ENCODE results near the gene PIPOX.
A peak's percentile ranks its signal among the peaks of the same experiment; 100 is the strongest.

The PIPOX gene

DNA sequence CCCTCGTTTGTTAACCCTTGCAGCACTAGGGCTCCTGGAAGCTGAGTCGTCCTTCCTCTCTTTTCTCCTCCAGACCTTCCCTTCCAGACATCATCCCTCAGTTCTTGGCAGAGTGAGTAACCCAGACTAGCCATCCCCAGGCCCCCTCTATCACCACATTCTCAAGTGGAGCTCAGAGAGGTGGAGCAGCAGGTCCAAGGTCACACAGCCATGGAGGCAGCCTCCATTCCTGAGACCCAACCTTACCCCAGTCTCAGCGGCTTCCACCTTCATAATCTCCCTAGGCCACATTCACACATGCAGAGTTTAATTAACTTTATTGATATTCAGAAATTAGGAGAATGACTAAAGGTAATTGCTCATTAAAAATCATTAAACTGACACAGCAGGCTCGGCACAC, 40.1 kb upstream of the PIPOX start:
- H3K4me3 ChIP-seq (ENCODE audit: control insufficient read depth, low read depth, low read length), result no peak overlapping the region
- TF ChIP-seq, protein P1, sequence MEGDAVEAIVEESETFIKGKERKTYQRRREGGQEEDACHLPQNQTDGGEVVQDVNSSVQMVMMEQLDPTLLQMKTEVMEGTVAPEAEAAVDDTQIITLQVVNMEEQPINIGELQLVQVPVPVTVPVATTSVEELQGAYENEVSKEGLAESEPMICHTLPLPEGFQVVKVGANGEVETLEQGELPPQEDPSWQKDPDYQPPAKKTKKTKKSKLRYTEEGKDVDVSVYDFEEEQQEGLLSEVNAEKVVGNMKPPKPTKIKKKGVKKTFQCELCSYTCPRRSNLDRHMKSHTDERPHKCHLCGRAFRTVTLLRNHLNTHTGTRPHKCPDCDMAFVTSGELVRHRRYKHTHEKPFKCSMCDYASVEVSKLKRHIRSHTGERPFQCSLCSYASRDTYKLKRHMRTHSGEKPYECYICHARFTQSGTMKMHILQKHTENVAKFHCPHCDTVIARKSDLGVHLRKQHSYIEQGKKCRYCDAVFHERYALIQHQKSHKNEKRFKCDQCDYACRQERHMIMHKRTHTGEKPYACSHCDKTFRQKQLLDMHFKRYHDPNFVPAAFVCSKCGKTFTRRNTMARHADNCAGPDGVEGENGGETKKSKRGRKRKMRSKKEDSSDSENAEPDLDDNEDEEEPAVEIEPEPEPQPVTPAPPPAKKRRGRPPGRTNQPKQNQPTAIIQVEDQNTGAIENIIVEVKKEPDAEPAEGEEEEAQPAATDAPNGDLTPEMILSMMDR (conservative IDR thresholded peaks at IDR 0.05; ENCODE audit: control insufficient read depth, insufficient read depth, low read depth, low read length), result no peak
- DNase-seq (ENCODE audit: low read depth), result no peak

DNA sequence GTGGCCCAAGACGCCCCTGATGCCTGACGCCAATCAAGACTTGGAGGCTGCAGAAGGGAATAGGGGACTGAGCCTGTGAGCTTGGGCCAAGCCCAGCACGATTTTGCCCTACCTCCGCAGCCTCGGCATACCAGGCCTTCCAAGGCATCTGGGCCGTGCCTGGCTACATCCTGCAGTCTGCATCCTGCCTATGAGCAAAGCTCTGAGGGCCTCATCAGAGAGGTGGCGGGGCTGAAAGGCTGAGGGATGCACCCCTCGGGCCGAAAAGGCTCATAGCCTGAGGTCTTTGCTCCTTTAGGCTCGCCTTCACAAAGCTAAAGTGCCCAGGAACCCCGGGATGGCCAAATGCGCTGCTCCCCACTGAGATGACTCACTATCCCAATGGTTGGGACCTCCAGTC, 39.7 kb upstream of the PIPOX start:
- no peak overlapping the region for H3K4me3 ChIP-seq (ENCODE audit: control insufficient read depth, low read depth, low read length)
- TF ChIP-seq, protein P1 (conservative IDR thresholded peaks at IDR 0.05; ENCODE audit: control insufficient read depth, insufficient read depth, low read depth, low read length), result no peak

DNA sequence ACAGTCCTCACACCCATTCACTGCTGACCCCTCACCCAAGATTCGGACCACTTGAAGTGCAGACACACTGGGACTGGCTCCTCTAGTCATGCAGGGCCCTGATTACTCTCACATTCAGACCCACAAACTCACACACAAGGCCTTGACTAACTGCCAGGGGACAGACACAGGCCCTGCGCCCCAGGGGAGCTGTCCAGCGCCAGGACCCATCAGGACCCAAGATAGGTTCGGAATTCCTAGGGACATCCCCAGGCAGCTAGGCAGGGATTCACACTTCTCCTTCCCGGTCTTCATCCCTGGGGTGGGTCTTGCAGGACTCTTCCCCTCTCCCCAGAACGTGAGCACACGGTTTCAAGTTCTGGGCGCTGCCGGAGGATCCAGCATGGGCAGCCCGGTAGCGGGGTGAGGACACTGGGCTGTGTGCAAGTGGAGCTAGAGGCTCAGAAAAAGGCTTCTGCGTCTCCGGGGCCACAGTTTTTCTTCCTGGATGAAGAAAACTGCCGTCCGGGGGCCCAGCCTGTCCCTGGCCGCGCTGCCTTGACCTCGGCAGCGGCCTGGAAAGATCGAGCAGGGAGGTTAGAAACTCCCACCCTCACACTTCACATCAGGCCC, 38.8 kb upstream of the PIPOX start:
- DNase-seq (ENCODE audit: low read depth), result peak; percentile 7
- TF ChIP-seq, protein P1 (conservative IDR thresholded peaks at IDR 0.05; ENCODE audit: control insufficient read depth, insufficient read depth, low read depth, low read length), result no peak
- no peak overlapping the region for H3K4me3 ChIP-seq (ENCODE audit: control insufficient read depth, low read depth, low read length)

More for the DNA sequence above, 39.7 kb upstream of the PIPOX start:
- DNase-seq (ENCODE audit: low read depth), result no peak

DNA sequence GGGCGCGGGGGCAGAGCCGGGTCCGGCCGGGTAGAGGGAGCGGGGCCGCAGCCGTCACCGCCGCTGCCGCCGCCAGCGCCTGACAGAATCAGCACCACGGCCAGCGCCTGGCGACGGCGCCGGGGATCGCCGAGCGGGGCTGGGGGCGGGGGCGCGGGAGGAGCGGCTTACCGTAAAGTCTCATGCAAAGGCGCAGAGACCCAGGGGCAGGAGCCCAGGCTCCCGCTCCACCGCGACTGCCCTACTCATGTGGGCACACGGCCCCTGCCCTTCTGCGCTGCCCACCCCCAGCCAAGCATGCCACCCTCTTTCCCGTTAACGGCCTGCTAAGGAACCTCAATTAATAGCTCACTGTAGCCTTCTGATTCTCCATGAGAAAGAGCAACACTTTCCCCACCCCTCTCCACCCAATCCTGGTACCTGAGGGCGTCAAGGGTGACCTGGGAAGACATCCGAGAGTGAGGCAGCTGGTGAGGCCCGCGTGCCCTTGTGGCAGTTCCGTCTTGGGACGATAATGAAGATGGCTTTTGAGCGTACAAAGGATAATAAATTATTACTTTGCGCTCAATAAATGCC, 36.9 kb upstream of the PIPOX start, which contains the start of gene SEZ6:
Gene SEZ6 (minus strand): TSS at position 98 of the 576 bp plus-strand sequence. CDS start 164 bp downstream, outside the sequence.
- DNase-seq (ENCODE audit: low read depth), result peak; percentile 29
- TF ChIP-seq, protein P1 (conservative IDR thresholded peaks at IDR 0.05; ENCODE audit: control insufficient read depth, insufficient read depth, low read depth, low read length), result no peak
- H3K4me3 ChIP-seq (ENCODE audit: control insufficient read depth, low read depth, low read length), result no peak within 1 kb of the TSS

DNA sequence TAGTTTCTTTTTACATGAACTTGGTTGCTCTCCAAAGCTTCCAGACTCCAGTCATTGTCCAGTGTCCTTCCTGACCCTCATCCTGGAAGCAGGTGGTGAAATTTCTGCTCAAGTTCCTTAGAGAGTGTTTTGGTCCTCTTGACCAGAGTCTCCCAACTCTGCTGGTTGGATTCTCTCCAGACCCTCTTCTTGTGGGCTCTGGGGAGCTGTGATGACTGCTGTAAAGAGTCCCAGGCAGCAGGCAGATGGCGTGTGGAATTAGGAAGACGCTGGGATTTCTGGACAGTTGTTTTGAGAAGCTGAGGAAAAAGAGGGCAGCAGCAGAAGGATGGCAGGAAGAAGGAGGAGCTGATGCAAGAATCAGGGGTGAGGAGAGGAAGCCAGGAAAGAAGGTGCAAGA, 35.5 kb upstream of the PIPOX start:
- no peak for DNase-seq (ENCODE audit: low read depth)
- H3K4me3 ChIP-seq (ENCODE audit: control insufficient read depth, low read depth, low read length), result no peak overlapping the region
- TF ChIP-seq, protein P1 (conservative IDR thresholded peaks at IDR 0.05; ENCODE audit: control insufficient read depth, insufficient read depth, low read depth, low read length), result no peak

DNA sequence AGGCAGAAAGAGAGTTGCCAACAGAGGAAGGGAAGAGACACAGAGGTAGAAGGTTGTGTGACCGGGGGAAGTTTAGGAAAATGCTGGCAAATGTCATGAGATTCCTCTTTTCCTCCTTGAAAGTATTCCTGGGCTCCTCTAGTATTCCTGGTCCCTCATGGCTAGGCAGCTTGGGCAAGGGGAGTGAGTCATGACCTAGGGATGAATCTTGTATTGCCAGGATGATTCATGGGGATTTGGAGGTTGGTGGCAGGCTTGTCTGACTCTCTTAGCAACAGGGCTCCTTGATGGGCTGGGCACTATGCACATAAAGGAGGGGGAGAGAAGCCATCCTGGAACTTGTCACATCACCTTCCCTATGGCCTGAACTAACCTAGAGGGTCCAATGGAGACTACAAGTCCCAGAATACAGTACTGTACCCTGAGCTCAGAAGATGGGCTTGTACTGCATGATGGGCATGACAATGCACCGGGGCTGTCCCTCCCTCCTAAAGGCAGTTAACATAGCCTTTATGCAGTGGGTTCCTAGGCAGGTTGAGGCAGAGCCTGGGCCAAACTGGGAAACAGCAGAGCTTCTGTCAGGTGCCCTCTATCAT, 35.0 kb upstream of the PIPOX start:
- H3K4me3 ChIP-seq (ENCODE audit: control insufficient read depth, low read depth, low read length), result no peak overlapping the region
- TF ChIP-seq, protein P1 (conservative IDR thresholded peaks at IDR 0.05; ENCODE audit: control insufficient read depth, insufficient read depth, low read depth, low read length), result no peak
- DNase-seq (ENCODE audit: low read depth), result peak; percentile 54
